ENCODE measurements around the gene TRAF7.

DNA sequence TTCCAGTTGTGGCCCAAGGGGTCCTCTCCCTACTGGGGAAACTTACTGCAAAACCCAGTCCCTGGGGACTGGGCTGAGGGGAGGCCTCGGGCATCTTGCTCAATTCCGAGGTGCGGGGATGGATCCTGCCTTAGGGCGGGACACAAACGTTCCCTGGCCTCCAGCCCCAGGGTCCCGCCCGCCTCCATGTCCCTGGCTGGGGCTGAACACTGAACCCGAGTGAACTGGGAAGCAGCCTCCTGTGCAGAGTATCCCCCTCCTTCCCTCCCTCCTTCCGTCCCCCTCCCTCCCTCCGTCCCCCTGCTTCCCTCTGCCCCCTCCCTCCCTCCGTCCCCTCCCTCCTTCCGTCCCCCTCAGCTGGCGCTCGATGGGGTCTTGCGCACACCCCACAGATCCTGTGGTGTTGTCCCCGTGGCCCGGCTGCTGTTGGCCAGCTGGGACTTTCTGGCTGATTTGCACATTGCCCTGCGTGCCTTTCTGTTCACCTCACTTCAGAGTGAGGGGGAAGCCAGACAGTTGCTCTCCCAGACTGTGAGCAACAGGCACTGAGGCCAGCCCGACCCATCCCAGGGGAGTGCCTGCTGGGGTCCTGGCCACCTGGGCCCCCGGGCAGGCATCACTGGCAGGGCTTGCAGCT lies 5.5 kb downstream of the TRAF7 start:
- TF ChIP-seq GATA2 (IDR thresholded peaks at IDR 0.05; ENCODE audit: low read depth, low read length) (no peak), GATA3 (IDR thresholded peaks at IDR 0.05; ENCODE audit: low read depth, low read length) (no peak)

Measured in SH-SY5Y (cell line).